K562 (cell line): Measurements from ENCODE around the gene NAPA. TPM values are rescaled to one million over a fixed set of nuclear protein-coding genes. Genes with fewer than 3 reads are reported as not detected.

Source experiments
- ATAC-seq: fragments of 200-7000 bp; cut with Tn5 transposase; 3 replicates; pipeline ENCODE4 v1.9.1; 2020; ENCODE audit warnings: moderate library complexity
- BruUV-seq: library from RNA; stranded (reverse); fragments of 400-500 nt; replicated peaks from 2 replicates; lab custom pipeline; 2021; lab: Mats Ljungman, UMichigan
- CTCF ChIA-PET: fragments of 300-600 bp; formaldehyde crosslinking; extraction: SDS; loops from one replicate; lab custom pipeline; 2021; ENCODE audit warnings: low intra/inter-chr PET ratio; lab: Yijun Ruan, JAX
- POLR2A ChIA-PET: fragments of 300-600, 350-650 bp; sonication (Branson Sonifier 250); formaldehyde crosslinking; extraction: SDS; loops from one replicate; lab custom pipeline; 2021; ENCODE audit warnings: antibody characterized with exemption, inconsistent platforms; lab: Yijun Ruan, JAX
- DNase-seq, 4 experiments: peaks; one replicate each; pipeline versions ENCODE4 v3.0.0 to v3.0.0-alpha.2; 2011 to 2018; ENCODE audit warnings: low spot score in 3 of 4, mixed read lengths in 3 of 4; ENCODE audit errors: extremely low read depth in 1 of 4
- FAIRE-seq: peaks from 2 replicates; lab custom pipeline; 2011; peaks lifted over from hg19 to GRCh38; lab: Jason Lieb, UNC
- H2AFZ ChIP-seq: 2 replicates; pipeline ENCODE4 v1.6.0; 2011; ENCODE audit warnings: low read depth, low read length, control low read depth, inconsistent platforms
- H3K27ac ChIP-seq: fragments of 200-600 bp; 3 replicates; pipeline ENCODE4 v1.8.0; 2011; ENCODE audit warnings: low read depth, mild to moderate bottlenecking, control low read depth, inconsistent platforms, low read length, moderate library complexity, mixed read lengths; ENCODE audit errors: extremely low read depth
- H3K27me3 ChIP-seq, 2 experiments: fragments of 300-600 bp in 1 of 2; 2 replicates in 1 of 2; 3 replicates in 1 of 2; pipeline versions ENCODE4 v1.6.0 to v1.8.0; 2011; ENCODE audit warnings: inconsistent platforms in 2 of 2, low read length in 2 of 2, mild to moderate bottlenecking in 1 of 2, mixed read lengths in 1 of 2, moderate library complexity in 1 of 2; ENCODE audit not compliant: control insufficient read depth in 2 of 2, insufficient read depth in 2 of 2
- H3K36me3 ChIP-seq: fragments of 300-600 bp; 3 replicates; pipeline ENCODE4 v1.8.0; 2011; ENCODE audit warnings: mild to moderate bottlenecking, low read length, inconsistent platforms; ENCODE audit not compliant: control insufficient read depth, insufficient read depth
- H3K4me1 ChIP-seq, 2 experiments: fragments of 200-600 bp in 1 of 2; replicated peaks in 1 of 2; 2 replicates in 1 of 2; 3 replicates in 1 of 2; pipeline versions ENCODE4 v1.5.1 to v1.8.0; 2011; ENCODE audit warnings: inconsistent platforms in 2 of 2, low read length in 2 of 2, mild to moderate bottlenecking in 1 of 2, mixed read lengths in 1 of 2, moderate library complexity in 1 of 2; ENCODE audit not compliant: control insufficient read depth in 2 of 2, insufficient read depth in 2 of 2
- H3K4me2 ChIP-seq: 2 replicates; pipeline ENCODE4 v1.6.1; 2011; ENCODE audit warnings: low read length, control low read depth, inconsistent platforms, mixed read lengths; ENCODE audit not compliant: insufficient read depth
- H3K4me3 ChIP-seq: fragments of 200-600 bp; sonication (generic), shearing (Covaris generic); 2 replicates; pipeline ENCODE4 v1.5.1; 2016; ENCODE audit warnings: control low read depth, inconsistent platforms
- H3K79me2 ChIP-seq: fragments of 200-600 bp; 3 replicates; pipeline ENCODE4 v1.8.0; 2011; ENCODE audit warnings: low read length, inconsistent platforms; ENCODE audit not compliant: control insufficient read depth, insufficient read depth
- H3K9ac ChIP-seq, 2 experiments: 2 replicates each; pipeline versions ENCODE4 v1.6.0 to v1.6.1; 2011; ENCODE audit warnings: low read depth in 2 of 2, low read length in 2 of 2, control low read depth in 1 of 2, inconsistent platforms in 1 of 2, mild to moderate bottlenecking in 1 of 2, mixed read lengths in 1 of 2; ENCODE audit not compliant: insufficient read depth in 1 of 2
- H3K9me1 ChIP-seq: one replicate; pipeline ENCODE4 v1.6.0; 2011; ENCODE audit warnings: inconsistent platforms, mild to moderate bottlenecking, low read length, moderate library complexity; ENCODE audit not compliant: control insufficient read depth, insufficient read depth
- H3K9me3 ChIP-seq: replicated peaks from 2 replicates; pipeline ENCODE4 v1.5.1; 2011; ENCODE audit warnings: low read depth, low read length, inconsistent platforms; ENCODE audit not compliant: control insufficient read depth, insufficient read depth
- H4K20me1 ChIP-seq: replicated peaks from 2 replicates; pipeline ENCODE4 v1.6.1; 2011; ENCODE audit warnings: low read length, inconsistent platforms, mixed read lengths; ENCODE audit not compliant: control insufficient read depth, insufficient read depth
- BCOR ChIP-seq: fragments of 450-650 bp; IDR thresholded peaks from 2 replicates; pipeline ENCODE4 v1.6.1; 2016
- CXXC5 ChIP-seq: fragments of 250-450 bp; sonication (Bioruptor Pico); IDR thresholded peaks from 2 replicates; pipeline ENCODE4 v1.8.0; 2022; ENCODE audit warnings: inconsistent platforms, mild to moderate bottlenecking, moderate library complexity
- EHMT2 ChIP-seq: fragments of 450-650 bp; IDR thresholded peaks from 2 replicates; pipeline ENCODE4 v1.6.1; 2018; ENCODE audit warnings: antibody characterized with exemption
- HNRNPK ChIP-seq: fragments of 200-400 bp; formaldehyde crosslinking; IDR thresholded peaks from one replicate; pipeline ENCODE4 v1.6.1; 2018; ENCODE audit warnings: mild to moderate bottlenecking, low read depth, low read length; ENCODE audit not compliant: poor library complexity, severe bottlenecking
- ZNF24 ChIP-seq: fragments of 450-650 bp; IDR thresholded peaks from 2 replicates; pipeline ENCODE4 v1.6.1; 2016
- WGBS: fragments of 100-300 bp; shearing (Covaris generic); methylation state at CpG from one replicate; pipeline ENCODE4 v1.1.6; 2016; ENCODE audit warnings: low coverage, mixed read lengths; ENCODE audit not compliant: insufficient coverage; ENCODE audit errors: missing lambda C conversion rate; 5-methylcytosine and 5-hydroxymethylcytosine counted together
- in situ Hi-C: fragments of 300-500 bp; cut with MboI; formaldehyde crosslinking; loops from 4 replicates; pipeline ENCODE4 v1.15.0; 2018; ENCODE audit warnings: inconsistent platforms, mixed read lengths
- intact Hi-C: fragments of 100-400 bp; cut with micrococcal nuclease; formaldehyde crosslinking; loops from 2 replicates; pipeline ENCODE4 v1.14.2; 2022
- polyA plus RNA-seq, 8 experiments: library from polyadenylated mRNA; depleted of rRNA in 4 of 8; stranded (reverse) in 5 of 8; unstranded in 3 of 8; fragments of >200 nt; fragmentation: Nextera tagmentation in 2 of 8; fragmentation: Illumina TruSeq in 1 of 8; extraction: Ambion mirVana in 2 of 8; extraction: Trizol in 1 of 8; gene quantifications; 2 replicates each; pipeline versions ENCODE4 v1.2.1 to v1.2.3, GENCODE V29; 2011 to 2014; ENCODE audit warnings: inconsistent platforms in 1 of 8, missing spikeins in 1 of 8
- total RNA-seq, 7 experiments: library from RNA; depleted of rRNA in 6 of 7; stranded (reverse); fragments of >200 nt in 6 of 7; fragmentation: Illumina TruSeq in 2 of 7; extraction: Trizol in 2 of 7; gene quantifications; 2 replicates each; pipeline versions ENCODE4 v1.2.1 to v1.2.3, GENCODE V29; 2011 to 2021; ENCODE audit warnings: low replicate concordance in 1 of 7
- TF ChIP-seq, protein P1 (sequence below): sonication (generic); formaldehyde crosslinking; IDR thresholded peaks from 2 replicates; pipeline ENCODE4 v1.9.0; 2022; ENCODE audit warnings: mild to moderate bottlenecking, missing genetic modification reagents

The NAPA gene
- total and polyA plus RNA-seq, 9 of the 15 experiments (the other 6 are each of a cell fraction or from before 2014, with no cell fraction given): 5.4 to 98.6 (median 77.5) TPM

- H3K9me1 ChIP-seq: no peaks in the 10 kb centered on the region
- H3K79me2 ChIP-seq: no peaks in the 10 kb centered on the region
- no peak overlapping the region for H3K27ac ChIP-seq
- H4K20me1 ChIP-seq: peaks cover 13% of the 10 kb centered on the region; the same call in 1 of the 2 replicates
- H2AFZ ChIP-seq: no peak overlapping the region
- no TSS peak for BruUV-seq
- no peak overlapping the region for H3K4me3 ChIP-seq
- no peak overlapping the region; a peak in 1 of 4 replicates for H3K9ac ChIP-seq
- intact Hi-C loops: no loop called here
- ChIA-PET CTCF (no interaction called here), POLR2A (no interaction called here)
- no peaks in the 10 kb centered on the region for H3K36me3 ChIP-seq
- WGBS: 5% methylated on average over 10 of the region's 13 CpGs
- H3K4me1 ChIP-seq: peaks cover 6 to 50% of the 10 kb centered on the region in 2 experiments
- in situ Hi-C loops: no loop called here
- TF ChIP-seq, protein P1, sequence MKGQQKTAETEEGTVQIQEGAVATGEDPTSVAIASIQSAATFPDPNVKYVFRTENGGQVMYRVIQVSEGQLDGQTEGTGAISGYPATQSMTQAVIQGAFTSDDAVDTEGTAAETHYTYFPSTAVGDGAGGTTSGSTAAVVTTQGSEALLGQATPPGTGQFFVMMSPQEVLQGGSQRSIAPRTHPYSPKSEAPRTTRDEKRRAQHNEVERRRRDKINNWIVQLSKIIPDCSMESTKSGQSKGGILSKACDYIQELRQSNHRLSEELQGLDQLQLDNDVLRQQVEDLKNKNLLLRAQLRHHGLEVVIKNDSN (CRISPR knock-in tag): 0 out of 2 replicates have a peak, but pooled peaks have one; percentile 11
- TF ChIP-seq CXXC5 (CRISPR knock-in tag): no peak
- TF ChIP-seq EHMT2: peak; percentile 18; the same call in 1 of the 2 replicates
- no peak for TF ChIP-seq HNRNPK
- peak; percentile 49; the same call in 1 of the 2 replicates for TF ChIP-seq ZNF24
- TF ChIP-seq BCOR: peak; percentile 13; the same call in 1 of the 2 replicates
- H3K4me2 ChIP-seq: no peak overlapping the region
- ATAC-seq: no peak
- peaks cover 13 to 41% of the 10 kb centered on the region in 2 experiments for H3K27me3 ChIP-seq
- H3K9me3 ChIP-seq: no peaks in the 10 kb centered on the region
- no peak for FAIRE-seq
- no peak for DNase-seq
Observed at GRCh38 chr19:47470447-47471195, 44.2 kb downstream of the NAPA start.
